H9 (cell line): ENCODE results near the gene FCER1G. TPM values are rescaled to one million over a fixed set of nuclear protein-coding genes. Genes with fewer than 3 reads are reported as not detected.

Source experiments
- DNase-seq: peaks from one replicate; pipeline ENCODE4 v3.0.0-alpha.2; 2017
- H2AFZ ChIP-seq: one replicate; pipeline ENCODE4 v1.6.1; 2013; ENCODE audit warnings: mild to moderate bottlenecking, low read length, control low read depth, moderate library complexity
- H2AK5ac ChIP-seq: 2 replicates; pipeline ENCODE4 v1.6.1; 2013; ENCODE audit warnings: low read length, control low read depth, mixed read lengths; ENCODE audit not compliant: insufficient read length
- H2BK120ac ChIP-seq: one replicate; pipeline ENCODE4 v1.6.1; 2013; ENCODE audit warnings: low read depth, mild to moderate bottlenecking, low read length, control low read depth, inconsistent platforms; ENCODE audit not compliant: poor library complexity, severe bottlenecking
- H2BK12ac ChIP-seq: 2 replicates; pipeline ENCODE4 v1.6.1; 2013; ENCODE audit warnings: low read length, control low read depth, mixed read lengths, low read depth; ENCODE audit not compliant: insufficient read length
- H2BK15ac ChIP-seq: 2 replicates; pipeline ENCODE4 v1.6.1; 2013; ENCODE audit warnings: low read depth, low read length, control low read depth
- H2BK20ac ChIP-seq: one replicate; pipeline ENCODE4 v1.6.1; 2013; ENCODE audit warnings: low read depth, mild to moderate bottlenecking, low read length, control low read depth, inconsistent platforms; ENCODE audit not compliant: poor library complexity, severe bottlenecking
- H2BK5ac ChIP-seq: 2 replicates; pipeline ENCODE4 v1.6.1; 2013; ENCODE audit warnings: low read length, control low read depth, mixed read lengths; ENCODE audit not compliant: insufficient read length
- H3K14ac ChIP-seq: 2 replicates; pipeline ENCODE4 v1.6.1; 2013; ENCODE audit warnings: low read length, control low read depth; ENCODE audit not compliant: insufficient read depth
- H3K18ac ChIP-seq: 2 replicates; pipeline ENCODE4 v1.6.1; 2013; ENCODE audit warnings: low read depth, mild to moderate bottlenecking, mixed read lengths, low read length, control low read depth; ENCODE audit not compliant: insufficient read length
- H3K23ac ChIP-seq: 2 replicates; pipeline ENCODE4 v1.6.1; 2013; ENCODE audit warnings: low read length, control low read depth, mixed read lengths, low read depth; ENCODE audit not compliant: insufficient read length
- H3K23me2 ChIP-seq: 2 replicates; pipeline ENCODE4 v1.6.1; 2013; ENCODE audit warnings: low read depth, mild to moderate bottlenecking, mixed read lengths, low read length, control low read depth; ENCODE audit not compliant: insufficient read length, poor library complexity, severe bottlenecking
- H3K27ac ChIP-seq: 2 replicates; pipeline ENCODE4 v1.5.1; 2013; ENCODE audit warnings: low read length, control low read depth, mixed read lengths, low read depth; ENCODE audit not compliant: insufficient read length
- H3K27me3 ChIP-seq: 2 replicates; pipeline ENCODE4 v1.6.1; 2013; ENCODE audit warnings: low read length, control low read depth, inconsistent platforms; ENCODE audit not compliant: insufficient read depth
- H3K4ac ChIP-seq: 2 replicates; pipeline ENCODE4 v1.6.1; 2013; ENCODE audit warnings: low read depth, mild to moderate bottlenecking, control low read depth, inconsistent platforms, low read length, moderate library complexity
- H3K4me1 ChIP-seq: 2 replicates; pipeline ENCODE4 v1.6.1; 2013; ENCODE audit warnings: low read length, control low read depth, inconsistent platforms; ENCODE audit not compliant: insufficient read depth
- H3K4me2 ChIP-seq: 2 replicates; pipeline ENCODE4 v1.6.1; 2013; ENCODE audit warnings: low read length, control low read depth, mixed read lengths; ENCODE audit not compliant: insufficient read length, insufficient read depth
- H3K56ac ChIP-seq: 2 replicates; pipeline ENCODE4 v1.6.1; 2013; ENCODE audit warnings: low read depth, mild to moderate bottlenecking, mixed read lengths, low read length, control low read depth; ENCODE audit not compliant: insufficient read length
- H3K79me1 ChIP-seq: 2 replicates; pipeline ENCODE4 v1.6.1; 2013; ENCODE audit warnings: low read depth, mild to moderate bottlenecking, moderate library complexity, low read length, control low read depth, inconsistent platforms; ENCODE audit not compliant: insufficient read depth, poor library complexity, severe bottlenecking
- H3K79me2 ChIP-seq: 2 replicates; pipeline ENCODE4 v1.6.1; 2013; ENCODE audit warnings: low read length, control low read depth, inconsistent platforms; ENCODE audit not compliant: insufficient read depth
- H3K9ac ChIP-seq: 2 replicates; pipeline ENCODE4 v1.6.1; 2013; ENCODE audit warnings: low read length, control low read depth, mixed read lengths; ENCODE audit not compliant: insufficient read length; ENCODE audit errors: extremely low read depth
- H3K9me3 ChIP-seq: one replicate; pipeline ENCODE4 v1.6.1; 2013; ENCODE audit warnings: low read depth, low read length, inconsistent platforms; ENCODE audit not compliant: control insufficient read depth
- H3T11ph ChIP-seq: one replicate; pipeline ENCODE4 v1.6.1; 2013; ENCODE audit warnings: mild to moderate bottlenecking, low read length, control low read depth, inconsistent platforms
- H4K20me1 ChIP-seq: one replicate; pipeline ENCODE4 v1.6.1; 2013; ENCODE audit not compliant: control insufficient read depth, insufficient read length, insufficient read depth
- H4K5ac ChIP-seq: 2 replicates; pipeline ENCODE4 v1.6.1; 2013; ENCODE audit warnings: low read depth, mild to moderate bottlenecking, mixed read lengths, low read length, control low read depth; ENCODE audit not compliant: insufficient read length
- H4K8ac ChIP-seq: replicated peaks from 2 replicates; pipeline ENCODE4 v1.6.1; 2013; ENCODE audit warnings: low read length, control low read depth, mixed read lengths, low read depth; ENCODE audit not compliant: insufficient read length
- H4K91ac ChIP-seq: 2 replicates; pipeline ENCODE4 v1.6.1; 2013; ENCODE audit warnings: low read depth, mild to moderate bottlenecking, moderate library complexity, mixed read lengths, low read length, control low read depth; ENCODE audit not compliant: insufficient read length
- H3K27ac Mint-ChIP-seq, 3 experiments: 2 replicates in 2 of 3; 3 replicates in 1 of 3; pipeline ENCODE4 v1.8.0; 2020 to 2021; ENCODE audit warnings: mixed read lengths in 3 of 3, mild to moderate bottlenecking in 1 of 3, moderate library complexity in 1 of 3
- H3K27me3 Mint-ChIP-seq: 2 replicates; pipeline ENCODE4 v1.8.0; 2021; ENCODE audit warnings: low read depth, mild to moderate bottlenecking, moderate library complexity, mixed read lengths
- H3K36me3 Mint-ChIP-seq, 3 experiments: 2 replicates in 2 of 3; 3 replicates in 1 of 3; pipeline ENCODE4 v1.8.0; 2020 to 2021; ENCODE audit warnings: low read depth in 3 of 3, mixed read lengths in 3 of 3; ENCODE audit not compliant: insufficient read depth in 1 of 3
- H3K4me1 Mint-ChIP-seq, 2 experiments: 2 replicates each; pipeline ENCODE4 v1.8.0; 2020; ENCODE audit warnings: mixed read lengths in 2 of 2
- H3K4me3 Mint-ChIP-seq, 2 experiments: 2 replicates in 1 of 2; 3 replicates in 1 of 2; pipeline ENCODE4 v1.8.0; 2020 to 2021; ENCODE audit warnings: mild to moderate bottlenecking in 2 of 2, mixed read lengths in 2 of 2, moderate library complexity in 1 of 2
- H3K9me3 Mint-ChIP-seq, 2 experiments: 2 replicates in 1 of 2; 3 replicates in 1 of 2; pipeline ENCODE4 v1.8.0; 2020; ENCODE audit warnings: mild to moderate bottlenecking in 2 of 2, mixed read lengths in 2 of 2, moderate library complexity in 1 of 2
- CTCF ChIP-seq: fragments of 200-600 bp; sonication (generic); conservative IDR thresholded peaks from 3 replicates; pipeline ENCODE4 v1.8.0; 2021; ENCODE audit warnings: antibody characterized with exemption, mild to moderate bottlenecking
- WGBS: extraction: QIAGEN DNeasy Blood & Tissue Kit; methylation state at CpG from one replicate; pipeline ENCODE4 v1.1.7; 2013; ENCODE audit warnings: missing lambda C conversion rate, low lambda C conversion rate, mixed read lengths; ENCODE audit not compliant: insufficient read length; ENCODE audit errors: extremely low coverage; 5-methylcytosine and 5-hydroxymethylcytosine counted together
- total RNA-seq: library from RNA; stranded (reverse); gene quantifications from 2 replicates; pipeline ENCODE4 v1.2.1, GENCODE V29; 2021

The FCER1G gene
- total RNA-seq, 1 experiment from 2014 or later = 0.90 TPM

- Histone ChIP-seq H3K56ac (no peak overlapping the region), H3K4me1 (peaks cover 13% of the 10 kb centered on the region), H4K20me1 (no peaks in the 10 kb centered on the region), H2AK5ac (no peak overlapping the region), H2BK120ac (no peak overlapping the region), H3K79me2 (no peaks in the 10 kb centered on the region), H4K91ac (no peak overlapping the region), H2BK15ac (no peak overlapping the region), H2BK5ac (no peak overlapping the region), H3K4me2 (no peak overlapping the region), H2AFZ (no peak overlapping the region), H3T11ph (no peak overlapping the region), H3K4ac (no peak overlapping the region), H3K9me3 (no peaks in the 10 kb centered on the region), H2BK20ac (no peak overlapping the region), H2BK12ac (no peak overlapping the region), H3K23me2 (peaks cover 4% of the 10 kb centered on the region), H4K8ac (no peak overlapping the region), H3K14ac (no peak overlapping the region), H3K9ac (no peak overlapping the region), H3K27ac (no peak overlapping the region), H3K79me1 (no peaks in the 10 kb centered on the region), H3K18ac (no peak overlapping the region), H3K23ac (no peak overlapping the region), H4K5ac (no peak overlapping the region), H3K27me3 (no peaks in the 10 kb centered on the region)
- WGBS = no CpG with 5 or more reads among the region's 4 CpGs
- no peak for DNase-seq
- peaks cover 0 to 29% (median 16%) of the 10 kb centered on the region in 3 experiments; a peak in 4 of 7 replicates for H3K36me3 Mint-ChIP-seq
- H3K27me3 Mint-ChIP-seq = no peaks in the 10 kb centered on the region
- H3K27ac Mint-ChIP-seq = no peak overlapping the region; a peak in 1 of 7 replicates
- H3K9me3 Mint-ChIP-seq = no peaks in the 10 kb centered on the region; a peak in 1 of 5 replicates
- H3K4me3 Mint-ChIP-seq = peak overlapping the region in 1 of 2 experiments; percentile 28; a peak in 1 of 5 replicates
- no peak for TF ChIP-seq CTCF
- H3K4me1 Mint-ChIP-seq = peaks cover 42 to 47% of the 10 kb centered on the region in 2 experiments
Measured at GRCh38 chr1:161195171-161195570, 19.9 kb upstream of the FCER1G start.
